Dedifferentiated amniotic fluid mesenchymal stem cell (primary cell): Measurements from ENCODE around the gene MFN2.
"Not testable (repeated sequence)": the region's sequence is repeated elsewhere in the genome, so short reads cannot be mapped to it uniquely, and the experiment has no call there.

Experiments
- DNase-seq: peaks from one replicate; pipeline ENCODE4 v3.0.0-alpha.2; 2016; ENCODE audit errors: extremely low spot score

Gene MFN2

DNA sequence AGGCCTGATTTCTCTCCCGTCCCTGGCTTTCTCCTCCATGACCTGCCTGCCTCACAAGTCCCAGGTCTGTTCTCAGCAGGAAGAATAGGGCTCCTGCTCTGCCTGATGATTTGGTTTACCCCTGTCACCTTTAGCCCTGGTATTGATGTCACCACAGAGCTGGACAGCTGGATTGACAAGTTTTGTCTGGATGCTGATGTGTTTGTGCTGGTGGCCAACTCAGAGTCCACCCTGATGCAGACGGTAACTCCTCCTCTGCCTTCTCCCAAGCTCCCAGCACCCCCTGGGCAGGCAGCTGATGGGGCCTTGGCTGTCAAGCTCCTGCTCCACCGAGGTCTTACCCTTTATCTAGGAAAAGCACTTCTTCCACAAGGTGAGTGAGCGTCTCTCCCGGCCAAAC lies 18.4 kb downstream of the MFN2 start:
- no peak for DNase-seq

GRCh38 chr1:11999236-11999635 lies 19.0 kb downstream of the MFN2 start:
- no peak for DNase-seq

DNA sequence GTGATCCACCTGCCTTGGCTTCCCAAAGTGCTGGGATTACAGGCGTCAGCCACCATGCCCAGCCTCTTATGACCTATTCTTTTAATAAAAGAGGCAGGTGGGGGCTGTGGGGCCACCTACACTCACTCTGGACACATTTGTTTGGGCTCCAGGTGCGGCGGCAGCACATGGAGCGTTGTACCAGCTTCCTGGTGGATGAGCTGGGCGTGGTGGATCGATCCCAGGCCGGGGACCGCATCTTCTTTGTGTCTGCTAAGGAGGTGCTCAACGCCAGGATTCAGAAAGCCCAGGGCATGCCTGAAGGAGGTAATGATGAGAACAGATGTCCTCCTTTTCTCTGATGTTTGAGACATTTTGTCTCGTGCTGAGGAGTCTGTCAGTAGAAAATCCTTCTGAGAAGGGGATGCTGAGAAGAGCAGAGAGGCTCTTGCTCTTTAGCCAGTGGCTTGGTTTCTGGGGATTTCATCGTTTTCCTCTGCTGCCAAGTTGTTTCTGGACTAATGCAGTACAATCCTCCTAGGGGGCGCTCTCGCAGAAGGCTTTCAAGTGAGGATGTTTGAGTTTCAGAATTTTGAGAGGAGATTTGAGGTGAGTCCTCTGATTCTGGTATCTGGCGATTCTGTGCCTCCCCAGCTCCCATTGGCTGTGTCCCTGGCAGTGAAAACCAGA lies 21.1 kb downstream of the MFN2 start:
- peak; percentile 81 for DNase-seq

DNA sequence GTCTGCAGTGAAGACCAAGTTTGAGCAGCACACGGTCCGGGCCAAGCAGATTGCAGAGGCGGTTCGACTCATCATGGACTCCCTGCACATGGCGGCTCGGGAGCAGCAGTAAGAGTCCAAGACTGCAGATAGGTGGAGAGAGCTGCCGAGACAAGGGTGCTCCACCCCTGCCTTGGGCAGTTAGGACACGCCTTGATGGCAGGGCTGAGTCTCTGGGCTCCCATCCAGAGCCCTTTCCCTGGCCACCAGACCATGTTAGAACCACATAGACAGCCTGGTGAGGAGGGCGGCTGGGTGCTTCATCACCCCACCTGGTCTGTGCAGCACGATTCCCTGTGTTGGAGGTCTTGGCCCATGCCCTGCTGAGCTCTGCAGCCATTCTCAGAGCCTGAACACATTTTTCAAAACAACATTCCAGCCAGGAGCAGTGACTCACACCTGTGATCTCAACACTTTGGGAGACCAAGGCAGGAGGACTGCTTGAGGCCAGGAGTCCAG lies 21.8 kb downstream of the MFN2 start:
- no peak for DNase-seq

DNA sequence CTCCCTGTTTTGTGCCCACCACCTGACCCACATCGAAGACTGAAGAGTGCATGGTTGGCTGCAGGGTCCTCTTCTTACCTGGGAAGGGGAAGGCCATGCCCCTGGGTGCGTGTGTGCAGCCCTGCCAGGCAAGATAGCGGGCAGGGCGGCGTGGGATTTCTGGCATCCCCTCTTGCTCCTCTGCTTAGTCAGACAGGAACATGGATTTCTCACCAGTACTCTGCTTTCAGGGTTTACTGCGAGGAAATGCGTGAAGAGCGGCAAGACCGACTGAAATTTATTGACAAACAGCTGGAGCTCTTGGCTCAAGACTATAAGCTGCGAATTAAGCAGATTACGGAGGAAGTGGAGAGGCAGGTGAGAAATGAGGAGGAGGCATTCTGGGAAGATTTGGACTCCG lies 23.5 kb downstream of the MFN2 start:
- DNase-seq = no peak

DNA sequence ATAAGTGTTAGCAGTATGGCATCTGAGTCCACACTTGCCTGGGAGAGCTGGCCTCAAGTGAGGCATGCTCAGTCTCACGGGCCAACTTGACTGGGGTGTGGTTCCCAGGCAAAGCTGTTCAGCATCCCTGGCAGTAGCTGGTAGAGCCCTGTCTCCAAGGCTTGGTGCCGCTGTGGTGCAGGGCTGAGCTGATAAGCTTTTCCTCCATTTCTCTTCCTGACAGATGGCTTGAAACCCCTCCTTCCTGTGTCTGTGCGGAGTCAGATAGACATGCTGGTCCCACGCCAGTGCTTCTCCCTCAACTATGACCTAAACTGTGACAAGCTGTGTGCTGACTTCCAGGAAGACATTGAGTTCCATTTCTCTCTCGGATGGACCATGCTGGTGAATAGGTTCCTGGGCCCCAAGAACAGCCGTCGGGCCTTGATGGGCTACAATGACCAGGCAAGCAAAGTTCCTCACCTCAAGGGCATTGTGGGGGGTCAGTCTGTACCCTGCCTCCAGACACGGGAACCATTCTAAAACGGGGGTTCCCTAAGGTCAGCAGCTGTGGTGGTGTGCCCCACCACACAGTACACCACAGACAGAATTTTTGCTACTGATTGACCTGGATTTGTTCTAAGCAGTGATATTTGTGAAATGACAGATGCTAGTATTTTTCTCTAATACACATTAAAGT lies 25.4 kb downstream of the MFN2 start:
- no peak for DNase-seq

GRCh38 chr1:12006167-12006921 lies 26.1 kb downstream of the MFN2 start:
- DNase-seq = no peak

- DNase-seq = no peak
Observed at GRCh38 chr1:12007204-12007603, 27.0 kb downstream of the MFN2 start.

- DNase-seq = not testable (repeated sequence)
Observed at GRCh38 chr1:12008355-12008754, 28.1 kb downstream of the MFN2 start.

DNA sequence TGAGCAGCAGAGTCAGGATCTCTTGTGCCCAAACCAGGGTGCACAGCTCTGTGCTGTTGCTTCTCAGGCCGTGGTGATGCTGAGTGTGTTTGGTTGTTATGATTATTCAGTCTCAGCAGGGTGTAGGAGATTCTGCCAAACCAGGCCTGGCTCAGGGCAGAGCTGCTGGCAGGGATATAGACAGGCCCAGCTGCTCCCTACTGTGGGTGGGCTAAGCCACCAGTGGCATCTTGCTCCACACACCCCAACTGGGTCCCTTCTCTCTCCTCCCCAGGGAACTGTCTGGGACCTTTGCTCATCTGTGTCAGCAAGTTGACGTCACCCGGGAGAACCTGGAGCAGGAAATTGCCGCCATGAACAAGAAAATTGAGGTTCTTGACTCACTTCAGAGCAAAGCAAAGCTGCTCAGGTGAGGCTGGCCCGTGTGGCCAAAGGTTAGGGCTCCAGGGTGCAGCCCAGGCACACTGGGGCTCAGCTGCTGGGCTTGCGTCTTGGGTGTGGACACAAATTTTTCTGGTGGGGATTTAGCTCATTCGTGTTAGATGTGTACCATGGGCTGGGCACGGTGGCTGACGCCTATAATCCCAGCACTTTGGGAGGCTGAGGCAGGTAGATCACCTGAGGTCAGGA lies 29.2 kb downstream of the MFN2 start:
- no peak for DNase-seq

DNA sequence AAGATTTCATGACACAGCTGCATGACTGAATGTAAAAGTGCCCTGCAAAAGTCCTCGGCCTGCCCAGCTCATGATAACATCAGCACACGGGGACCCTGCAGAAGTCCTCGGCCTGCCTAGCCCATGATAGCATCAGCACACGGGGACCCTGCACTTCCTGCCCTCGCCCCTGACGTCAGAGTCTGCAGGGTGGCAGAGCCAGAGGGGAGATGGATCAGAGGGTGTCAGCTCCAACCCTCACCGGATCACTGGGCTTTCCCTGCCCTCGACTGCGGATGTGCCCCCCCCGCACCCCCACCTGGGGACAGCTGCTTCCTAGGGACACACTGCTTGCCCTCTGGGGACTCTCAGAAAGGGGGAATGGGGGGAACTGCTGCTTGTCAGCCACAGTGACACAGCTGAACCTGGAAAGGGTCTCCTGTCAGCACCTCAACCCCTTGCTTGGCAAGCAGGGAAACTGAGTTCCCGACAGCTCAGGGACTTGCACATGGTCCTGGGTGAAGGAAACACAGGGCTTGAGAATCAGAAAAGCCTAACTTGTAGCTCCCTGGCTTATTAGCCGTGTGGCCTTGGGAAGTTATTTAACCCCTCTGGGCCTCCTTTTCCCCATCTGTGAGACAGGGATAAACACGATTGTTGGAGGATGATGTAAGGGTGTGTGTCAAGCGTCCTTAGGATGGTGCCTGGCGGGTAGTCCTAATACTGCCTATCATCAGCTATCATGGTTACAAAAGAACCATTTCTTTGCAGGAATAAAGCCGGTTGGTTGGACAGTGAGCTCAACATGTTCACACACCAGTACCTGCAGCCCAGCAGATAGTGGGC lies 30.7 kb downstream of the MFN2 start:
- DNase-seq = no peak

GRCh38 chr1:12011998-12012397 lies 31.8 kb downstream of the MFN2 start:
- no peak for DNase-seq

- DNase-seq = no peak
Observed at GRCh38 chr1:12012560-12013316, 32.5 kb downstream of the MFN2 start.

DNA sequence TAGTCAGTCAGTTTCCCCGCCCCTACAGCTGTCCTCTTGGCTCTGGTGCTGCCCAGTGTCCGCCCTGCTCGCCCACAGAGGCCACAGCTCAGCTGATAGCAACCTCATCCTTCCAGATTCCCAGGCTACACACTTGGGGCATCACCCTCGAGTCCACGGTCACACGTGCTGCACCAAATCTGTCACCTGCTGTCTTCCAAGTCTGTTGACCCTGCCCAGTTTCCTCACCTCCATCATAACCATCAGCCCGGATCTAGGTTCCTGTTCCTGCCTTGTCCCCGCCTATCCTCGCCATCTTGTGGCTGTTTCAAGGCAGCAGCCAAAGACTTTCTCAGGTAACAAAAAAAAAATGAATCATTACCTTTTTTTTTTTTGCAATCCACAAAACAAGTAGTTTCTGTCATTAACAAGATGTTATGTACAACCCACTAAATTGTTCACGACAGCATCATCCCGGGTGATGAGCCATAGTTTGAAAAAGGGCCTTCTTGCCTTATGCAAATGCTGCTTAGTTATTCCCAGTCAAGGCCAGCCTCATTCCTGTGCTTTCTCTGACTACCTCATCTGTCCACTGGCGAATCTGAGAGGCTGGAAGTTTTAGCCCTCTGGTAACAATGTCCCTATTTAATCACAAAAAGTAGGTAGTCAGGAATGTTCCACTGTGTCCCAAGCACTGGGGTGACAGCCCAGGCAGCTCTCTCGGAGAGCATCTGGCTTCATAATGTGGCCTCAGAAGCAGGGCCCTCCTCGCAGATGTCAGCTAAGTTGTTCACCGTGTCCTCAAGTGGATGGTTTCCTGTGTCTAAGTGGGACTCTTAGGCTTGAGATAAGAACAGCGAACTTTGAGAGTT lies 34.1 kb downstream of the MFN2 start:
- DNase-seq = no peak

GRCh38 chr1:12015001-12015491 lies 34.8 kb downstream of the MFN2 start:
- no peak for DNase-seq

GRCh38 chr1:12015499-12015898 lies 35.3 kb downstream of the MFN2 start:
- DNase-seq = no peak

DNA sequence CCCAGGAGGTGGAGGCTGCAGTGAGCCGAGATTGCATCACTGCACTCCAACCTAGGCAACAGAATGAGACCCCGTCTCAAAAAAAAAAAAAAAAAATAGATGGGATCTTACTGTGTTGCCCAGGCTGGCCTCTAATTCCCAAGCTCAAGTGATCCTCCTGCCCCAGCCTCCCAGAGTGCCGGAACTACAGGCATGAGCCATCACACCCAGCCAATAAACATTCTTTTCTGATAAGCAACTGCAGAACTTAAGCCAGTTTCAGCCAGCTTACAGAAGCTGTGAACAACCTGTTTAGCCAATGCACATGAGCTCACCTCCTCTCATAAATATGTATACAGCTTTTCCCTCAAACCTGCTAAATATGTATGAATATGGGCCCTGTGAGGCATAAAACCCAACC lies 35.9 kb downstream of the MFN2 start:
- no peak for DNase-seq

DNA sequence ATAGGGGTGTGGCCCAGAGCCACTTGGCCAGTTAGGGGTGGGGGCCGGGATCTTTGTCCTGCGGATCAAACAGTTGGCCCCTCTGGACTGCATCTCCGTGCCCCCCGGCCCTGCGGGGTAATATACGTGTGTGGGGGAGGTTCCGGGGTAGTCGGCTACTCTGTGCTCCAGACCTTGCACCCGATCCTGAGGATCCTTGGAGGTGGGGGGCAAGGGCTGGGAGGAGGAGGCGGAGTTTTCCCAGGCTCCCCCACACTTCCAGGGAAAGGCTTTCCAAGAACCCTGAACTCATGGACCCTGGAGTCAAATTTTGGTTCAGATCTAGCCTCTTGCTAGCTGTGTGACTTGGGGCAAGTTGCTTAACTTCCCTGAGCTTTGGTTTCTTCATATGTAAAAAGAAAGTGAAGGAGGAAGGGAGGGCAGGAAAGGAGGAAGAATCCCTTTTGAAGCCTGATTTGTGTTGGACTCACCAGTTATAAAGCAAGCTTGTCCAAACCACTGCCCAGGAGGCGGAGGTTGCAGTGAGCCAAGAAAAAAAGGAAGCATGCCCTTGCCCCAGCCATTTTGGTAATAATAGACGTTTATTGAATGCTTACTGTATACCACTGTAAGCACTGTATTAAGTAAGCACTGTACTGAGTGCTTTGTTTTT lies 39.7 kb downstream of the MFN2 start:
- no peak for DNase-seq

- DNase-seq = no peak
Observed at GRCh38 chr1:12021616-12022015, 41.4 kb downstream of the MFN2 start.
